K562 (cell line): ENCODE measurements around the gene BRPF1. TPM values are rescaled to one million over a fixed set of nuclear protein-coding genes. Genes with fewer than 3 reads are reported as not detected.

Source experiments
- CBFB ChIP-seq: sonication (generic); formaldehyde crosslinking; IDR thresholded peaks from 2 replicates; pipeline ENCODE4 v1.4.0; 2020; ENCODE audit warnings: mild to moderate bottlenecking, missing genetic modification reagents
- CREB5 ChIP-seq: fragments of 250-450 bp; sonication (Bioruptor Pico); IDR thresholded peaks from 2 replicates; pipeline ENCODE4 v1.5.0; 2020; ENCODE audit warnings: mild to moderate bottlenecking
- GABPB2 ChIP-seq: fragments of 250-450 bp; sonication (Bioruptor Pico); conservative IDR thresholded peaks from 2 replicates; pipeline ENCODE4 v1.5.1; 2021; ENCODE audit warnings: mild to moderate bottlenecking
- GTF2F1 ChIP-seq: IDR thresholded peaks from 2 replicates; pipeline ENCODE4 v1.6.1; 2011; ENCODE audit warnings: low read depth, low read length, improper control_type of control experiment
- MAFF ChIP-seq: IDR thresholded peaks from 2 replicates; pipeline ENCODE4 v1.6.1; 2012; ENCODE audit warnings: low read length, improper control_type of control experiment
- MCM3 ChIP-seq: fragments of 450-650 bp; IDR thresholded peaks from 2 replicates; pipeline ENCODE4 v1.6.1; 2016
- MEIS2 ChIP-seq: fragments of 450-650 bp; IDR thresholded peaks from 2 replicates; pipeline ENCODE4 v1.6.1; 2014; ENCODE audit warnings: mild to moderate bottlenecking; ENCODE audit not compliant: partially characterized antibody
- NUFIP1 ChIP-seq: fragments of 450-650 bp; IDR thresholded peaks from 2 replicates; pipeline ENCODE4 v1.6.1; 2018; ENCODE audit not compliant: partially characterized antibody
- SMAD3 ChIP-seq: fragments of 450-650 bp; formaldehyde crosslinking; conservative IDR thresholded peaks from 2 replicates; pipeline ENCODE4 v1.4.0; 2020; ENCODE audit warnings: mild to moderate bottlenecking
- ZFP36 ChIP-seq: fragments of 150-350 bp; IDR thresholded peaks from 2 replicates; pipeline ENCODE4 v1.6.1; 2018; ENCODE audit warnings: low read length, low read depth; ENCODE audit not compliant: partially characterized antibody
- ZNF655 ChIP-seq: fragments of 250-450 bp; sonication (Bioruptor Pico); IDR thresholded peaks from 2 replicates; pipeline ENCODE4 v1.5.0; 2021
- polyA plus RNA-seq, 8 experiments: library from polyadenylated mRNA; depleted of rRNA in 4 of 8; stranded (reverse) in 5 of 8; unstranded in 3 of 8; fragments of >200 nt; fragmentation: Nextera tagmentation in 2 of 8; fragmentation: Illumina TruSeq in 1 of 8; extraction: Ambion mirVana in 2 of 8; extraction: Trizol in 1 of 8; gene quantifications; 2 replicates each; pipeline versions ENCODE4 v1.2.1 to v1.2.3, GENCODE V29; 2011 to 2014; ENCODE audit warnings: inconsistent platforms in 1 of 8, missing spikeins in 1 of 8
- total RNA-seq, 7 experiments: library from RNA; depleted of rRNA in 6 of 7; stranded (reverse); fragments of >200 nt in 6 of 7; fragmentation: Illumina TruSeq in 2 of 7; extraction: Trizol in 2 of 7; gene quantifications; 2 replicates each; pipeline versions ENCODE4 v1.2.1 to v1.2.3, GENCODE V29; 2011 to 2021; ENCODE audit warnings: low replicate concordance in 1 of 7
- TF ChIP-seq, protein P1 (sequence below): fragments of 250-450 bp; sonication (Bioruptor Pico); IDR thresholded peaks from 2 replicates; pipeline ENCODE4 v1.5.0; 2020; ENCODE audit warnings: mild to moderate bottlenecking, borderline replicate concordance
- TF ChIP-seq, protein P2 (sequence below): fragments of 200-800 bp; sonication (Bioruptor generic); IDR thresholded peaks from 2 replicates; pipeline ENCODE4 v1.6.1; 2016; ENCODE audit warnings: missing genetic modification characterization, missing compliant biosample characterization
- TF ChIP-seq, protein P3 (sequence below): fragments of 250-450 bp; sonication (Bioruptor Pico); IDR thresholded peaks from 2 replicates; pipeline ENCODE4 v1.8.0; 2021; ENCODE audit warnings: moderate library complexity, mild to moderate bottlenecking, inconsistent platforms

BRPF1 gene
- total and polyA plus RNA-seq, 9 of the 15 experiments (the other 6 are each of a cell fraction or from before 2014, with no cell fraction given), result 1.1 to 40.2 (median 23.5) TPM

GRCh38 chr3:9749645-9750555, 18.4 kb downstream of the BRPF1 start, which contains the start of gene OGG1 (continued):
- TF ChIP-seq, protein P1, sequence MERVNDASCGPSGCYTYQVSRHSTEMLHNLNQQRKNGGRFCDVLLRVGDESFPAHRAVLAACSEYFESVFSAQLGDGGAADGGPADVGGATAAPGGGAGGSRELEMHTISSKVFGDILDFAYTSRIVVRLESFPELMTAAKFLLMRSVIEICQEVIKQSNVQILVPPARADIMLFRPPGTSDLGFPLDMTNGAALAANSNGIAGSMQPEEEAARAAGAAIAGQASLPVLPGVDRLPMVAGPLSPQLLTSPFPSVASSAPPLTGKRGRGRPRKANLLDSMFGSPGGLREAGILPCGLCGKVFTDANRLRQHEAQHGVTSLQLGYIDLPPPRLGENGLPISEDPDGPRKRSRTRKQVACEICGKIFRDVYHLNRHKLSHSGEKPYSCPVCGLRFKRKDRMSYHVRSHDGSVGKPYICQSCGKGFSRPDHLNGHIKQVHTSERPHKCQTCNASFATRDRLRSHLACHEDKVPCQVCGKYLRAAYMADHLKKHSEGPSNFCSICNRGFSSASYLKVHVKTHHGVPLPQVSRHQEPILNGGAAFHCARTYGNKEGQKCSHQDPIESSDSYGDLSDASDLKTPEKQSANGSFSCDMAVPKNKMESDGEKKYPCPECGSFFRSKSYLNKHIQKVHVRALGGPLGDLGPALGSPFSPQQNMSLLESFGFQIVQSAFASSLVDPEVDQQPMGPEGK (CRISPR knock-in tag), result no peak
- TF ChIP-seq GTF2F1, result no peak
- no peak for TF ChIP-seq SMAD3 (CRISPR knock-in tag)
- TF ChIP-seq MEIS2, result no peak
- TF ChIP-seq ZNF655 (CRISPR knock-in tag), result no peak
- no peak; the same call in 1 of the 2 replicates for TF ChIP-seq CBFB
- TF ChIP-seq CREB5, result no peak
- TF ChIP-seq NUFIP1, result no peak
- no peak for TF ChIP-seq ZFP36
- TF ChIP-seq, protein P2, sequence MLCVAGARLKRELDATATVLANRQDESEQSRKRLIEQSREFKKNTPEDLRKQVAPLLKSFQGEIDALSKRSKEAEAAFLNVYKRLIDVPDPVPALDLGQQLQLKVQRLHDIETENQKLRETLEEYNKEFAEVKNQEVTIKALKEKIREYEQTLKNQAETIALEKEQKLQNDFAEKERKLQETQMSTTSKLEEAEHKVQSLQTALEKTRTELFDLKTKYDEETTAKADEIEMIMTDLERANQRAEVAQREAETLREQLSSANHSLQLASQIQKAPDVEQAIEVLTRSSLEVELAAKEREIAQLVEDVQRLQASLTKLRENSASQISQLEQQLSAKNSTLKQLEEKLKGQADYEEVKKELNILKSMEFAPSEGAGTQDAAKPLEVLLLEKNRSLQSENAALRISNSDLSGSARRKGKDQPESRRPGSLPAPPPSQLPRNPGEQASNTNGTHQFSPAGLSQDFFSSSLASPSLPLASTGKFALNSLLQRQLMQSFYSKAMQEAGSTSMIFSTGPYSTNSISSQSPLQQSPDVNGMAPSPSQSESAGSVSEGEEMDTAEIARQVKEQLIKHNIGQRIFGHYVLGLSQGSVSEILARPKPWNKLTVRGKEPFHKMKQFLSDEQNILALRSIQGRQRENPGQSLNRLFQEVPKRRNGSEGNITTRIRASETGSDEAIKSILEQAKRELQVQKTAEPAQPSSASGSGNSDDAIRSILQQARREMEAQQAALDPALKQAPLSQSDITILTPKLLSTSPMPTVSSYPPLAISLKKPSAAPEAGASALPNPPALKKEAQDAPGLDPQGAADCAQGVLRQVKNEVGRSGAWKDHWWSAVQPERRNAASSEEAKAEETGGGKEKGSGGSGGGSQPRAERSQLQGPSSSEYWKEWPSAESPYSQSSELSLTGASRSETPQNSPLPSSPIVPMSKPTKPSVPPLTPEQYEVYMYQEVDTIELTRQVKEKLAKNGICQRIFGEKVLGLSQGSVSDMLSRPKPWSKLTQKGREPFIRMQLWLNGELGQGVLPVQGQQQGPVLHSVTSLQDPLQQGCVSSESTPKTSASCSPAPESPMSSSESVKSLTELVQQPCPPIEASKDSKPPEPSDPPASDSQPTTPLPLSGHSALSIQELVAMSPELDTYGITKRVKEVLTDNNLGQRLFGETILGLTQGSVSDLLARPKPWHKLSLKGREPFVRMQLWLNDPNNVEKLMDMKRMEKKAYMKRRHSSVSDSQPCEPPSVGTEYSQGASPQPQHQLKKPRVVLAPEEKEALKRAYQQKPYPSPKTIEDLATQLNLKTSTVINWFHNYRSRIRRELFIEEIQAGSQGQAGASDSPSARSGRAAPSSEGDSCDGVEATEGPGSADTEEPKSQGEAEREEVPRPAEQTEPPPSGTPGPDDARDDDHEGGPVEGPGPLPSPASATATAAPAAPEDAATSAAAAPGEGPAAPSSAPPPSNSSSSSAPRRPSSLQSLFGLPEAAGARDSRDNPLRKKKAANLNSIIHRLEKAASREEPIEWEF (CRISPR knock-in tag), result no peak
- no peak for TF ChIP-seq MAFF
- TF ChIP-seq, protein P3, sequence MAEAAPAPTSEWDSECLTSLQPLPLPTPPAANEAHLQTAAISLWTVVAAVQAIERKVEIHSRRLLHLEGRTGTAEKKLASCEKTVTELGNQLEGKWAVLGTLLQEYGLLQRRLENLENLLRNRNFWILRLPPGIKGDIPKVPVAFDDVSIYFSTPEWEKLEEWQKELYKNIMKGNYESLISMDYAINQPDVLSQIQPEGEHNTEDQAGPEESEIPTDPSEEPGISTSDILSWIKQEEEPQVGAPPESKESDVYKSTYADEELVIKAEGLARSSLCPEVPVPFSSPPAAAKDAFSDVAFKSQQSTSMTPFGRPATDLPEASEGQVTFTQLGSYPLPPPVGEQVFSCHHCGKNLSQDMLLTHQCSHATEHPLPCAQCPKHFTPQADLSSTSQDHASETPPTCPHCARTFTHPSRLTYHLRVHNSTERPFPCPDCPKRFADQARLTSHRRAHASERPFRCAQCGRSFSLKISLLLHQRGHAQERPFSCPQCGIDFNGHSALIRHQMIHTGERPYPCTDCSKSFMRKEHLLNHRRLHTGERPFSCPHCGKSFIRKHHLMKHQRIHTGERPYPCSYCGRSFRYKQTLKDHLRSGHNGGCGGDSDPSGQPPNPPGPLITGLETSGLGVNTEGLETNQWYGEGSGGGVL (CRISPR knock-in tag), result no peak
- no peak for TF ChIP-seq GABPB2 (CRISPR knock-in tag)
- TF ChIP-seq MCM3, result no peak
